Peyer's patch (tissue), 4 donors: ENCODE data around the gene LIPC. TPM values are rescaled to one million over a fixed set of nuclear protein-coding genes. Genes with fewer than 3 reads are reported as not detected.
A peak's percentile ranks its signal among the peaks of the same experiment; 100 is the strongest.

Experiments
- DNase-seq, 3 donors: peaks; one replicate each; pipeline ENCODE4 v3.0.0-alpha.2; 2017 to 2019
- H3K27ac ChIP-seq, 4 donors: fragments of 200-600 bp; sonication (generic); one replicate each; pipeline ENCODE4 v1.5.1; 2016 to 2019
- H3K27me3 ChIP-seq, 2 donors: fragments of 200-600 bp; sonication (generic); one replicate each; pipeline ENCODE4 v1.5.1; 2019
- H3K36me3 ChIP-seq, 3 donors: fragments of 200-600 bp; sonication (generic); one replicate each; pipeline ENCODE4 v1.5.1; 2016 to 2019
- H3K4me1 ChIP-seq, 4 donors: fragments of 200-600 bp; sonication (generic); one replicate each; pipeline ENCODE4 v1.5.1; 2016 to 2019
- H3K4me3 ChIP-seq, 4 donors: fragments of 200-600 bp; sonication (generic); 1 replicate in 3 of 4; 2 replicates in 1 of 4; pipeline ENCODE4 v1.5.1; 2016 to 2019; ENCODE audit warnings: mild to moderate bottlenecking in 1 of 4
- H3K9me3 ChIP-seq, 4 donors: fragments of 200-600 bp; sonication (generic); one replicate each; pipeline ENCODE4 v1.5.1; 2016 to 2019; ENCODE audit warnings: mild to moderate bottlenecking in 1 of 4
- POLR2A ChIP-seq, 2 donors: fragments of 450-650 bp; IDR thresholded peaks; one replicate each; pipeline ENCODE4 v1.5.1; 2017; ENCODE audit warnings: antibody characterized with exemption in 2 of 2, mild to moderate bottlenecking in 2 of 2, moderate library complexity in 2 of 2
- total RNA-seq, 4 donors: library from RNA; depleted of rRNA; stranded (reverse); fragments of >200 nt; gene quantifications; one replicate each; pipeline ENCODE4 v1.1.0, GENCODE V29; 2016
- TF ChIP-seq, protein P1 (sequence below), 6 experiments: fragments of 450-650 bp in 4 of 6; fragments of 200-600 bp in 2 of 6; sonication (generic) in 1 of 6; IDR thresholded peaks; one replicate each; pipeline ENCODE4 v1.5.1; 2017 to 2019; ENCODE audit warnings: antibody characterized with exemption in 6 of 6, mild to moderate bottlenecking in 3 of 6, moderate library complexity in 1 of 6

LIPC gene
- total RNA-seq, 4 donors from 2014 or later, result 0.40 to 8.9 (median 1.0) TPM; not detected in 1

DNA sequence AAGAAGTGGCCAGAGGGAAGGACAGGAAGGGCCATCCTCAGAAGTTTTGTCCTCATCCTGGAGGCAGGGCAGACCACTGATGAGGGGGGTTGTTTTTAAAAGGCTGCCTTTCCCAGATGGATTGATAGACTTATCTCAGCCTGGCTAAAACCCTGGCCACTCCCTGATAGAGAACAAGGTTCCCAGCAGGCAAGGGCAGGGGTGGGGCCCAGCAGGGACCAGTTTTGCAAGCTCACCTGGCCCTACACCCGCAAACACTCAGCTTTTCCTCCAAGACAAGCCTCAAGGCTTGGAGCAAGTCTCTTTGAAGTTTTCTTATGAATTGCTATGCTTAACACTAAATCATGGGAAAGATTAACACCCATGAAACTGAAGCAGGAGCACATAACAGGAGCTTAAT, 9.1 kb downstream of the LIPC start:
- Histone ChIP-seq H3K9me3 (no peaks in the 10 kb centered on the region), H3K4me3 (no peak overlapping the region), H3K36me3 (no peaks in the 10 kb centered on the region), H3K27ac (peak overlapping the region in 3 of 4 donors; percentile 55 to 74 (median 66)), H3K4me1 (peaks cover 0 to 30% (median 8%) of the 10 kb centered on the region in 4 donors), H3K27me3 (no peaks in the 10 kb centered on the region)
- DNase-seq, result peak in 2 of 3 donors; percentile 68 to 69
- TF ChIP-seq, protein P1, sequence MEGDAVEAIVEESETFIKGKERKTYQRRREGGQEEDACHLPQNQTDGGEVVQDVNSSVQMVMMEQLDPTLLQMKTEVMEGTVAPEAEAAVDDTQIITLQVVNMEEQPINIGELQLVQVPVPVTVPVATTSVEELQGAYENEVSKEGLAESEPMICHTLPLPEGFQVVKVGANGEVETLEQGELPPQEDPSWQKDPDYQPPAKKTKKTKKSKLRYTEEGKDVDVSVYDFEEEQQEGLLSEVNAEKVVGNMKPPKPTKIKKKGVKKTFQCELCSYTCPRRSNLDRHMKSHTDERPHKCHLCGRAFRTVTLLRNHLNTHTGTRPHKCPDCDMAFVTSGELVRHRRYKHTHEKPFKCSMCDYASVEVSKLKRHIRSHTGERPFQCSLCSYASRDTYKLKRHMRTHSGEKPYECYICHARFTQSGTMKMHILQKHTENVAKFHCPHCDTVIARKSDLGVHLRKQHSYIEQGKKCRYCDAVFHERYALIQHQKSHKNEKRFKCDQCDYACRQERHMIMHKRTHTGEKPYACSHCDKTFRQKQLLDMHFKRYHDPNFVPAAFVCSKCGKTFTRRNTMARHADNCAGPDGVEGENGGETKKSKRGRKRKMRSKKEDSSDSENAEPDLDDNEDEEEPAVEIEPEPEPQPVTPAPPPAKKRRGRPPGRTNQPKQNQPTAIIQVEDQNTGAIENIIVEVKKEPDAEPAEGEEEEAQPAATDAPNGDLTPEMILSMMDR (IDR thresholded peaks at IDR 0.05), result no peak
- TF ChIP-seq POLR2A (IDR thresholded peaks at IDR 0.05), result no peak

DNA sequence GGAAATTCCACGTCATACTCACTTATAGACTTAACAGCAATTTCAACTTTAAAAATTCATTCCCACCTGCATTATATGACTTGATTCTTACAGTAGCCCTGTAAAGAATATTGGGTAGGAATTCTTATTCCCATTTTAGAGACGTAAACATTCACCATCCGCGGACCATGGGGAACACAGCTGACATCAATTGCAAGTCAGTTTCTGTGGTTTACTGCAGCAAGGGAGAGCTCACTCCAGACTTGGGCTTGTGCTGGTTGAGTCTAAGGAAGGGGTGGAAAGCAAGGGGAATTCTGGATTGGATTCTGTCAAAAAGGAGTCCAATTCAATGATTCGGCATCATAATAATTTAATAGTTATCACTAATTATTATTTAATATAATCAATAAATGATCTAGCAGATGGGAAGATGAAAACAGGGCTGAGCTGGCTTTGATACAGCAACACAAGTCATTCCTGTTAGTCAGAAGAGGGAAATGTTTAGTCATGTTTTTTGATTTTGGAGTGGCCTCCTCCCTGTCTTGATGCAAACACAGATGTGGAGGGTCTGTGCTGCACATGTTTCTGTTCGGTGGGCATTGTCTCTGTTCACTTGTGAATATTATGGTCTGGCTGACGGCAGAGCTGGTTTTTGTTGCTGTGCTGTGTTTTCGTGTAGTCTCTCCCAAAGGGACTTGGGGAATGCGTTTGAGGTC, 9.7 kb downstream of the LIPC start:
- H3K4me1 ChIP-seq, result peaks cover 0 to 30% (median 8%) of the 10 kb centered on the region in 4 donors
- H3K36me3 ChIP-seq, result no peaks in the 10 kb centered on the region
- DNase-seq, result peak in 1 of 3 donors; percentile 14
- no peaks in the 10 kb centered on the region for H3K27me3 ChIP-seq
- H3K4me3 ChIP-seq, result no peak overlapping the region
- peak overlapping the region in 3 of 4 donors; percentile 55 to 74 (median 66) for H3K27ac ChIP-seq
- TF ChIP-seq POLR2A (IDR thresholded peaks at IDR 0.05), result no peak
- TF ChIP-seq, protein P1 (IDR thresholded peaks at IDR 0.05), result no peak
- no peaks in the 10 kb centered on the region for H3K9me3 ChIP-seq

DNA sequence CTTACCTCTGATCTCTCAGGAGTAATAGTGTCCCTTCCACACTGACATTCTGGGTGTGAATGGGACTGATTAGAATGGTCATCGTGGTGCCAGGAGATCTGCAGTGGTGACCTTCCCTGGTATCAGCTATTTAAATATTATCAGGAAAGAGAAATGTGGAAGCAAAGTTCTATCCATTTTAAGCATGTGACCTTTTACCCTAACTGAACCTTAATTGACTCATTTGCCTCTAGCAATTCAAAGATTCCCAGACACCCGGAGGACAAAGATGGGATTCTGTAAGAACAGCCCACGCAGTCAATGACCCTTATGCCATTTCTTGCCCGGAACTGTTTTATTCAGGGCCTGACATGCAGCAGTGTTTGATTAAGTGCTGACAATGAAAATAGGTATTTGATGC, 10.3 kb downstream of the LIPC start:
- Histone ChIP-seq H3K9me3 (no peaks in the 10 kb centered on the region), H3K4me1 (peaks cover 0 to 30% (median 8%) of the 10 kb centered on the region in 4 donors), H3K36me3 (no peaks in the 10 kb centered on the region), H3K4me3 (no peak overlapping the region), H3K27ac (peak overlapping the region in 3 of 4 donors; percentile 55 to 74 (median 66)), H3K27me3 (no peaks in the 10 kb centered on the region)
- peak in 1 of 3 donors; percentile 45 for DNase-seq
- TF ChIP-seq POLR2A (IDR thresholded peaks at IDR 0.05), result no peak
- TF ChIP-seq, protein P1 (IDR thresholded peaks at IDR 0.05), result no peak

DNA sequence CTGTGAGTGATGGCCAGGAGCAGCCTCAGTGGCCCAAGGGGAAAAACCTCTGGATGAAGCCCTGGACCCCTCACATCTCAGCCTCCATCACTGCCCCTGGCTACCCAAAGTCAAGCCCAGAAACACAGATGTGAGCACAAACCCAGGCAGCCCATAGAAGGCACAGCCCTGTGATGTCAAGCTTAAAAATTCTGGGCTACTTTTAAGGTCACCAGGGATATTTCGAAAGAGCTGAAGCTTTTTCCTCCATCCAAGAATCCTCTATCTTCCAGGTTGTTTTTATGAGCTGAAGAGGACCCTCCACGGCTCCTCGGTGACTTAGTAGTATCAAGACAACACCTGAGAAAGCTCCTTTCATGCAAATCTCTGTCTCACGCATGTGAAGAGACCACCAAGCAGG, 11.5 kb downstream of the LIPC start:
- H3K36me3 ChIP-seq, result no peaks in the 10 kb centered on the region
- no peaks in the 10 kb centered on the region for H3K27me3 ChIP-seq
- H3K27ac ChIP-seq, result no peak overlapping the region
- no peak for DNase-seq
- TF ChIP-seq, protein P1 (IDR thresholded peaks at IDR 0.05), result no peak
- no peak for TF ChIP-seq POLR2A (IDR thresholded peaks at IDR 0.05)
- H3K4me1 ChIP-seq, result peaks cover 0 to 35% (median 11%) of the 10 kb centered on the region in 4 donors
- H3K4me3 ChIP-seq, result no peak overlapping the region
- H3K9me3 ChIP-seq, result no peaks in the 10 kb centered on the region

DNA sequence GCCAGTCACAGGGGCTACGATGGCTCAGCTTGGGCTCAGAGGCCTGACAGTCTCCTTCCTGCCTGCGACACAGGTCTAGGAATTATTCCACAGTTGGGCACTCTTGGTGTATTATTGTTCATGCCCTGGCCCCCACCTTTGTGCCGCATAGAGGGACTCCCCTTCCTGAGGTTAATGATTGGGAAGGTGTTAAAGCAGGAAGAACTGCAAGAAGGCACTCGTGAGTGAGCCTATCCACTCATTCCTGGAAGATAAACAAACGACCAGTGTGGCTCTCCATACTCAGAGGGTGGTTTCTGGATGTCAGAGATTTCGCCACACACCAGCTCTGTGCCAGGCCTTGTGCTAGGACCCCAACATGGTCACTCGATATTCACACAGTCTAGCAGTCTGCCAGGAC, 12.3 kb downstream of the LIPC start:
- H3K36me3 ChIP-seq, result no peaks in the 10 kb centered on the region
- H3K9me3 ChIP-seq, result no peaks in the 10 kb centered on the region
- peak overlapping the region in 1 of 4 donors; percentile 9 for H3K27ac ChIP-seq
- TF ChIP-seq, protein P1 (IDR thresholded peaks at IDR 0.05), result no peak
- no peak for TF ChIP-seq POLR2A (IDR thresholded peaks at IDR 0.05)
- H3K27me3 ChIP-seq, result no peaks in the 10 kb centered on the region
- H3K4me1 ChIP-seq, result peaks cover 0 to 43% (median 11%) of the 10 kb centered on the region in 4 donors
- H3K4me3 ChIP-seq, result no peak overlapping the region
- DNase-seq, result no peak
